Tongue (tissue), 2 donors: Measurements from ENCODE around the gene CFAP43. TPM values are rescaled to one million over a fixed set of nuclear protein-coding genes. Genes with fewer than 3 reads are reported as not detected.
"Not testable (repeated sequence)": the region's sequence is repeated elsewhere in the genome, so short reads cannot be mapped to it uniquely, and the experiment has no call there.

Experiments used
- DNase-seq: peaks from one replicate; pipeline ENCODE4 v3.0.0-alpha.2; 2015
- total RNA-seq: library from RNA; depleted of rRNA; stranded (reverse); fragments of >200 nt; gene quantifications from one replicate; pipeline ENCODE4 v1.2.3, GENCODE V29; 2014

Gene CFAP43
- total RNA-seq, 1 donor from 2014 or later = 1.1 TPM

GRCh38 chr10:104230490-104230889, 1.7 kb downstream of the CFAP43 start:
- no peak for DNase-seq

- no peak for DNase-seq
Measured at GRCh38 chr10:104223304-104223703, 8.9 kb downstream of the CFAP43 start.

GRCh38 chr10:104220522-104220921, 11.6 kb downstream of the CFAP43 start:
- no peak for DNase-seq

GRCh38 chr10:104218751-104219150, 13.4 kb downstream of the CFAP43 start:
- DNase-seq = peak; percentile 45

GRCh38 chr10:104216631-104217030, 15.5 kb downstream of the CFAP43 start:
- DNase-seq = no peak

- peak; percentile 69 for DNase-seq
Measured at GRCh38 chr10:104209575-104210198, 22.5 kb downstream of the CFAP43 start.

- no peak for DNase-seq
Measured at GRCh38 chr10:104208730-104209129, 23.4 kb downstream of the CFAP43 start.

GRCh38 chr10:104202231-104202630, 29.9 kb downstream of the CFAP43 start:
- DNase-seq = no peak

- DNase-seq = no peak
Measured at GRCh38 chr10:104201636-104202035, 30.5 kb downstream of the CFAP43 start.

GRCh38 chr10:104199567-104199966, 32.6 kb downstream of the CFAP43 start:
- no peak for DNase-seq

GRCh38 chr10:104197364-104197763, 34.8 kb downstream of the CFAP43 start:
- no peak for DNase-seq

GRCh38 chr10:104195706-104196105, 36.5 kb downstream of the CFAP43 start:
- DNase-seq = no peak

- DNase-seq = no peak
Measured at GRCh38 chr10:104193787-104194186, 38.4 kb downstream of the CFAP43 start.

- no peak for DNase-seq
Measured at GRCh38 chr10:104190695-104191094, 41.5 kb downstream of the CFAP43 start.

- DNase-seq = no peak
Measured at GRCh38 chr10:104183682-104184081, 48.5 kb downstream of the CFAP43 start.

GRCh38 chr10:104174136-104174535, 58.0 kb downstream of the CFAP43 start:
- not testable (repeated sequence) for DNase-seq

GRCh38 chr10:104170610-104171254, 61.4 kb downstream of the CFAP43 start:
- no peak for DNase-seq

- no peak for DNase-seq
Measured at GRCh38 chr10:104155591-104155990, 76.6 kb downstream of the CFAP43 start.

- no peak for DNase-seq
Measured at GRCh38 chr10:104151737-104152136, 80.4 kb downstream of the CFAP43 start.

GRCh38 chr10:104150139-104150538, 82.0 kb downstream of the CFAP43 start:
- DNase-seq = no peak

- DNase-seq = peak; percentile 37
Measured at GRCh38 chr10:104146882-104147281, 85.3 kb downstream of the CFAP43 start.

- DNase-seq = peak; percentile 1
Measured at GRCh38 chr10:104144931-104145330, 87.2 kb downstream of the CFAP43 start.

- no peak for DNase-seq
Measured at GRCh38 chr10:104143829-104144228, 88.3 kb downstream of the CFAP43 start.

GRCh38 chr10:104142081-104142480, 90.1 kb downstream of the CFAP43 start:
- no peak for DNase-seq
